Ramos (cell line): ENCODE data around the gene FBXW8.

Source experiments
- in situ Hi-C: fragments of 300-500 bp; cut with MboI; formaldehyde crosslinking; loops from one replicate; pipeline ENCODE4 v1.14.3; 2022; ENCODE audit warnings: low sequenced_read_pairs; ENCODE audit not compliant: unreplicated experiment

Gene FBXW8

DNA sequence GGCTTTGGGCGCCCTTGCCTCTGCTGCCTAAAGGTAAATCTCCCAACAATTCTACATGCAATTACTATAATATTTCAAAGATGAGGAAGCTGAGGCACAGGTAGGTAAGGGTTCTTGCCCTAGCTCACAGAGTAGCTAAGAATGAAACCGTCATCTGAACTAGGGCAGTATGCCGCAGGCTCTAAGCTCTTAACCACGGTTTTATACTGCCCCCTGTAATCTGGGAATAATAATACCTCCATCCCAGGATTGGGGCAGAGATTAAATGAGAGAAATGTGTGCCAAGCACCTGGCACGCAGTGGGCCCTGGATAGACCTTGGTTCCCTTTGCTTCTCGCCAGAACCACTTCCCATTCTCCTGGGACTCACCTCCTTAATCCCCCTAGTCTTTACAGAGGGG, 28.0 kb upstream of the FBXW8 start:
- in situ Hi-C loops = loop anchor here (10.0 kb wide), 1 partner anchor 178 kb away; no protein-coding TSS in a partner anchor

DNA sequence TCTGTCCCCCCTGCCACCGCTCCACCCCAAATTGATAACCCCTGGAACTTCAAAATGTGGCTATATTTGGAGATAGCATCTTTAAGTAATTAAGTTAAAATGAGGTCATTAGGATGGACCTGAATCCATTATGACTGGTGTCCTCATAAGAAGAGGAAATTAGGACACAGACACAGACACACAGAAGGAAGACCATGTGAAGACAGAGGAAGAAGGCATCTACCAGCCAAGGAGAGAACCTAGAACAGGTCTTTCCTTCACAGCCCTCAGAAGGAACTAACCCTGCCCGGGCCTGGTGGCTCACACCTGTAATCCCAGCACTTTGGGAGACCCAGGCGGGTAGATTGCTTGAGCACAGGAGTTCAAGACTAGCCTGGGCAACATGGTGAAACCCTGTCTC, 25.9 kb upstream of the FBXW8 start:
- in situ Hi-C loops = loop anchor here (10.0 kb wide), 1 partner anchor 180 kb away; no protein-coding TSS in a partner anchor

- in situ Hi-C loops = loop anchor here (10.0 kb wide), 1 partner anchor 181 kb away; no protein-coding TSS in a partner anchor
These were observed 25.3 kb upstream of the FBXW8 start for GRCh38 chr12:116885491-116885890.

DNA sequence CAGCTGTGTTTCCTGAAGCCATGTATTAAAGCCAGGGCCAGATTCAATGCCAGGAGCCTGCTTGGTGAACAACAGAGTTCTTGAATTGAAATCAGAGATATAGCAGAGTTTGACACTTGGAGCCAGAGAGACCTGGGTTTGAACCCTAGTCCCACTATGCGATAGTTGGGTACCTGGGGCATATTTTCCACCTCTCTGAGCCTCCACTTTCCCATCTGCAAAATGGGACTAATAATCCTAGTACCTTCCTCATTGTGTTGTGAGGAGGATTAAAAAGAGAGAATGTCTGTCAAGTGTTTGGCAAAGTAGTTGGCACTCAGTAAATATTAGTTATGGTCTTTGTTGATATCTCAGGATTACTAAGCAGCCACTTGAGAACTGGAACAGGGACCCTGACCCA, 23.5 kb upstream of the FBXW8 start:
- in situ Hi-C loops = loop anchor here (10.0 kb wide), 1 partner anchor 182 kb away; no protein-coding TSS in a partner anchor

DNA sequence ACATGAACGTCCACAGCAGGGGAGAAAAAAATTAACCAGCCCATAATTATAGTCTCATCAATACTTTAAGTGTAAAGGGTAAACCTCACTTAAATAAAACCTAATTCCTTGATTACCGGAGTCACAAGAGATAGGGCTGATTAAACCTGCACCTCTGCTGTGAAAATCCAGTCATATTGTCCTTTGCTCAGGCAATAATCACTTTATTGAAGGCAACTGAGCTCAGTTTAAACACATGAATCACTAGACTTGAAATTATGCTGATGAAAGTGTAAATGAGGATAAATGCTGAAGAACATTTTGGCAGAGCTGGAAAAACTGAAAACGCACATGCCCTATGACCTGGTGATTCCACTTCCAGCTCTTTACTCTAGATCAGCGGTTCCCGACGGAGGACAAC, 22.9 kb upstream of the FBXW8 start:
- in situ Hi-C loops = loop anchor here (10.0 kb wide), 1 partner anchor 183 kb away; no protein-coding TSS in a partner anchor

DNA sequence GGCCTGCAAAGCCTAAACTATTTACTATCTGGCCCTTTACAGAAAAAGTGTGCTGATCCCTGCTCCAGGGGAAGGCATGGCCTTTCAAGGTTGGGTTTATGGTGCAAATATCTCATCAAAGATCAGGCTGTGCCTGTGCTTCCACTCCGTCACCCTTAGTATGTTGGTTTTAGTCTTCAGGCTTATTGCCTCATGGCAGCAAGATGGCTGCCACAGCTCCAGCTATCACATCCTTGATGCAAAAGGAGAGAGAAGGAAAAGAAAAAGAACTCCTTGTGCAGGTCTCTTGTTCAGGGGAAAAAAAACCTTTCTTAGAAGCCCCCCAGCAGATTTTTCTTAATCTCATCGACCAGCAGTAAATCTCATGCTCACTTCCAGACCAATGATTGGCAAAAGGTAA, 20.4 kb upstream of the FBXW8 start:
- in situ Hi-C loops = no loop called here

DNA sequence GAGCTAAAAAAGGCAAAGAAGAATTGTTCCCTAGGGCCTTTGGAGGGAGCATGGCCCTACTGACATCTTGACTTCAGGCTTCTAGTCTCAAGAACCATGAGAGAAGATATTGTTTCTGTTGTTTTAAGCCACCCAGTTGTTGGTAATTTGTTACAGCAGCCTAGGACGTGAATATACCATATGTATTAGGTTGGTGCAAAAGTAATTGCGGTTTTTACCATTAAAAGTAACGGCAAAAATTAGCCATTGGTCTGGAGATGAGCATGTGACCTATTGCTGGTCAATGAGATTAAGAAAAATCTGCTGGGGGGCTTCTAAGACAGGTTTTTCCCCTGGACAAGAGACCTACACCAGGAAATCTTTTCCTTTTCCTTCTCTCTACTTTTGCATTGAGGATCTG, 19.7 kb upstream of the FBXW8 start:
- in situ Hi-C loops = no loop called here

DNA sequence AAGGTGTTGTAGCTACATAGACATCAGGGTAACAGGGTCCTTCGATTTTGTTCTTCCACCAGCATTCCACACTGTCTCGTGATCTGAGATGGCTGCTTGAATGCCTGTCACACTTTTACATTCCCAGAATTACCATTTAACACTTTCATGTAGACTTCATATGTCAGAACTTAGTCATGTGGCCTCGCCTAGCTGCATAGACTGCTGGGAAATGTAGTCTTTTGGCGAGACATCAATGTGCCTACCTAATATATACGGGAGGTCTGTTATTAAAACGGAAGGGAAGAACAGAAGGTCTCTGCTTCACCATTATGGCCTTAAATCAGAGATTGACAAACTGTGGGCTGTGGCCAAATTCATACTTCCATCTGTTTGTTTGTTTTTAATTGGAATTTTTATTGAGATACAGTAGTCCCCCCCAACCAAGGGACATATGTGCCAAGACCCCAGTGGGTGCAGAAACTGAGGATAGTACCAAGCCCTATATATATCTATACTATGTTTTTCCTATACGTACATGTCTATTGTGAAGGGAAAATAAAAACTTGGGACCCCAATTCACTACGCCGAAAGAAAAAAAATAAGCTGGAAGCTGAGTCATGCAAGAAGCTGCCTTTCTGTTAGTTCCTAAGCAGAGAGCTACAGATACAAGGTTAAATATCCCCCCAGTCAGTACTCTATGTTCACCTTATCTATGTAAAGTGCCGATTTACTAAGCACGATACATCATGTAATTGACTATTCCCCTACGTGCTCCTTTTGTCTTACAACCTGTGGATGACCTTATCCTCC, 18.2 kb upstream of the FBXW8 start:
- in situ Hi-C loops = no loop called here

GRCh38 chr12:116894913-116895312, 15.8 kb upstream of the FBXW8 start:
- in situ Hi-C loops = no loop called here

DNA sequence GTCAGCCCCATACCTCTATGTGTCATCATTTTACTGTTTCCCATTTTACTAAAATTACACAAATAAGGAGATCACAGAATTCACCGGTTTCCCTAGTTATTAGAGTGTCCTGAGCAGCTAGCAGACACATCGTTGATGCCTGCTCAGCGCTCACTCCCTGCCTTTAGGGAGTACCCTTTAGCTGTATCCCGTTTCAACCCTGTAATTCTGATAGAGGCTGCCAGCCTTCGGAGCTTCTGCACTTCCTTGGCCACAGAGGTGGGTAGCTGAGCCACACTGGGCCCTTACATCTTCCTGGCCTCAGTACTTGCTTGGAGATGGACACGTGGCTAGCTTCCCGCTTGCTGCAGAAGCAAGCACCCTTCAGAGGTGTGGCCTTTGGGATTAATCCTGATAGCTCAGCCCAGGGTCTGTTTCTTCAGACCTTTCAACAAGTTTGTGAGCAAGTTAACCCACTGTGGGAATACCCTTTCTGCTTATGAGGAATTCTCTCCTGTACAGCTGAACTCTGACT, 14.3 kb upstream of the FBXW8 start:
- in situ Hi-C loops = no loop called here

- in situ Hi-C loops = no loop called here
These were observed 13.3 kb upstream of the FBXW8 start for GRCh38 chr12:116897476-116897875.

GRCh38 chr12:116898669-116899068, 12.1 kb upstream of the FBXW8 start:
- in situ Hi-C loops = no loop called here

GRCh38 chr12:116901612-116902011, 9.1 kb upstream of the FBXW8 start:
- in situ Hi-C loops = no loop called here

DNA sequence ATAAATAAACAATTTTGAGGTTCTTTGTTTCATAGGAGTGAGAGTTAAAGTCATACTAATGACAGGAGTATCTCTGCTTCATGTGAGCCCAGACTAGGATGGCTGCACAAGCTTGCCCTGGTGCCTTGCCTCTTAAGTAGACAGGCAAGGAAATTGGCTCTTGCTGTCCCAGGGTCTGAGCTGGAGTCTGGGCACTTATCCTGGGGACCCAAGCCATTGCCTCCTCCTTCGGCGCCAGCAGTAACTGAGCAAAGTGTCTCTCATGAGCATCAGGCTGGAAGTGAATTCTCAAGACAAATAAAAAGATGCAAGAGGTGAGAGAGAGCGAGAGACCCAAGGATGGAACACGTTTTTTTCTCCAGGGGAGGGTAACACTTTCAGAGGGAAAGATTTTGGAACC, 6.9 kb upstream of the FBXW8 start:
- in situ Hi-C loops = no loop called here

GRCh38 chr12:116906285-116906684, 4.5 kb upstream of the FBXW8 start:
- in situ Hi-C loops = no loop called here

DNA sequence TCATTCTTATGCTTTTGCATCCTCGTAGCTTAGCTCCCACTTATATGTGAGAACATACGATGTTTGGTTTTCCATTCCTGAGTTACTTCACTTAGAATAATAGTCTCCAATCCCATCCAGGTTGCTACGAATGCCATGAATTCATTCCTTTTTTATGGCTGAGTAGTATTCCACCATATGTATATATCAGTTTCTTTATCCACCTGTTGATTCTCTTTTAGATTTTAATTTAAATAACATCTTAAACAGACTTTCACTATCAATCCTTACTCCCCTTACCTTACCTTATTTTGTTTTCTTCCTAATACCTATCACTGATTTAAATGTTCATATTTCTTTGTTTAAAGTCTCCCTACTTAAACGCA, 488 bp upstream of the FBXW8 start:
- in situ Hi-C loops = no loop called here

DNA sequence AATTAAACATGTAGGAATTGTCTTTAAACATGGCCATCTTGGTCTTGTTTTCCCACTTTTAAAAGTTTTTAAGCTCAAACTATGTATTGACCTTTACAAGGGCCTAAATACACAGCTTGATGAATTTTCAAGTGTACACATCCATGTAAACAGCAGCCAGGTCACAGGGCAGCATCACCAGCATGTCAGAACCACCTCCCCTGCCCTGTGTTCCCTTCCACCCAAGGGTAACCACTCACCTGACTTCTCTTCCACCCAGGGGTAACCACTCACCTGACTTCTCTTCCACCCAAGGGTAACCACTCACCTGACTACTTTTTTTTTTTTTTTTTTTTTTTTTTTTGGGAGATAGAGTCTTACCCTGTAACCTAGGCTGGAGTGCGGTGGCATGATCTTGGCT, 4.6 kb downstream of the FBXW8 start:
- in situ Hi-C loops = no loop called here

DNA sequence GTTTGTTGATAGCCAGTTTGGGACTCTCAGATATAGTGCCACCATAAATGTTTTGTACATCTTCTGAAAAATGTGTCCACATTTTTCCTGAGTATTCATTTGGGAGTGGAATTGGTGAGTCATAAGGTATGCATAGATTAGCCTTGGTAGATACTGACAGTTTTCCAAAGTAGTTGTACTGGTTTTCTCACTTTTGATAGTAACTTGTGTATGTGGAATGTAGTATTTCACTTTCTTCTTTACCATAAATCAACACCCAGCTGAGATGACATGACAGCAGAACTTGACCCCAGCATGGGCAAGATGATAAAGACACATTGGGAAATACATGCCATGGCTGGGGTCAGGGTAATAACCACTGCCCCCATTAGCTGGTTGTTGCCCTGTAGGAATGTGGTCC, 5.4 kb downstream of the FBXW8 start:
- in situ Hi-C loops = no loop called here

DNA sequence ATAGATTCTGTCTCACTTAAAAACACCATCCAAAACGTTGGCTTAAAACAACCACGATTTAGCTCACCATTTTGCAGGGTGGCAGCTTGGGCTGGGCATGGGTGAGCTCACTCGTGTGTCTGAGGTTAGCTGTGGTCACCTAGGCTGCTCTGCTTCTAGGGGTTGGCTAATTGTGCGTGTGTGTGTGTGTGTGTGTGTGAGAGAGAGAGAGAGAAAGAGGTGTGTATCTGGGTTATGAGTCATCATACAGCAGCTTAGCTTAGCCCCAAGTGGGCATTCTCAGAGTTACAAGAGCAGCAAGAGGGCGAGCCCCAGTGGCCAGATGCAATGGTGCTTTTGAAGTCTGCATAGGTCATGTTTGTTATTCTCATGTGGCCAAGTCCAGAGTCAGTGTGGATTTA, 6.0 kb downstream of the FBXW8 start:
- in situ Hi-C loops = no loop called here

GRCh38 chr12:116918464-116918863, 7.7 kb downstream of the FBXW8 start:
- in situ Hi-C loops = no loop called here

DNA sequence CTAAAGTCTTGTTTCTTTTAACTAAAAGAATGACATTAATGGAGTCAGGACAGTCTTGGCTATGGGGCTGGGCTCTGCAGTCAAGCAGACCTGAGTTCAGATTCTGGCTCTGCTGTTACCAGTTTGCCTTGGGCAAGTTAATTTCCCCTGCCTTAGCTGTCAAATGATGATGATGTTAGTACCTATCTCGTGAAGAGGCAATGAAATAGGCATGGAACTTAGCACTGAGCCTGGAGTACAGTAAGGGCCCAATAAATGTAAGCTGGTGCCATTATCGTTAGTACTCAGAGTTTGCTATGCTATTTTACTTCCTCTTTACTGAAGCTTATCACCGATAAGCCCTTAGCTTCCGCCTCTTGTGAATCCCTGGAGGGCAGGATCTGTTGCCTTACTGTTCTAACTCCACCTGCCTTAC, 8.5 kb downstream of the FBXW8 start:
- in situ Hi-C loops = no loop called here
